Fibroblast of skin of abdomen (primary cell): Measurements from ENCODE around the gene RAI1.
"Not testable (repeated sequence)": the region's sequence is repeated elsewhere in the genome, so short reads cannot be mapped to it uniquely, and the experiment has no call there.

Source experiments
- DNase-seq: peaks from one replicate; pipeline ENCODE4 v3.0.0-alpha.2; 2013

RAI1 gene

GRCh38 chr17:17663160-17664063 is 17.8 kb upstream of the RAI1 start:
- peak; percentile 98 for DNase-seq

- DNase-seq: no peak
Observed at GRCh38 chr17:17664064-17664452, 17.2 kb upstream of the RAI1 start.

GRCh38 chr17:17665255-17665654 is 16.0 kb upstream of the RAI1 start:
- no peak for DNase-seq

- DNase-seq: peak; percentile 71
Observed at GRCh38 chr17:17666111-17666714, 15.0 kb upstream of the RAI1 start.

GRCh38 chr17:17667231-17667630 is 14.0 kb upstream of the RAI1 start:
- no peak for DNase-seq

- DNase-seq: no peak
Observed at GRCh38 chr17:17667947-17668346, 13.3 kb upstream of the RAI1 start.

GRCh38 chr17:17668358-17668757 is 12.9 kb upstream of the RAI1 start:
- no peak for DNase-seq

GRCh38 chr17:17668775-17669579 is 12.3 kb upstream of the RAI1 start:
- peak; percentile 38 for DNase-seq

- DNase-seq: no peak
Observed at GRCh38 chr17:17669580-17670235, 11.6 kb upstream of the RAI1 start.

- DNase-seq: no peak
Observed at GRCh38 chr17:17670701-17671305, 10.5 kb upstream of the RAI1 start.

- no peak for DNase-seq
Observed at GRCh38 chr17:17671369-17672129, 9.7 kb upstream of the RAI1 start.

- DNase-seq: no peak
Observed at GRCh38 chr17:17672453-17673368, 8.5 kb upstream of the RAI1 start.

GRCh38 chr17:17675416-17675815 is 5.8 kb upstream of the RAI1 start:
- no peak for DNase-seq

- DNase-seq: no peak
Observed at GRCh38 chr17:17675925-17676534, 5.2 kb upstream of the RAI1 start.

- DNase-seq: no peak
Observed at GRCh38 chr17:17676752-17677151, 4.5 kb upstream of the RAI1 start.

- no peak for DNase-seq
Observed at GRCh38 chr17:17677299-17678040, 3.8 kb upstream of the RAI1 start.

GRCh38 chr17:17678063-17678699 is 3.1 kb upstream of the RAI1 start:
- DNase-seq: not testable (repeated sequence)

- no peak for DNase-seq
Observed at GRCh38 chr17:17679243-17679642, 2.0 kb upstream of the RAI1 start.

GRCh38 chr17:17679748-17680147 is 1.5 kb upstream of the RAI1 start:
- no peak for DNase-seq
